Tibial nerve (tissue), 4 donors: ENCODE results near the gene PLEKHG7.

ENCODE experiments used
- CTCF ChIP-seq, 5 experiments: fragments of 200-600 bp in 3 of 5; fragments of 450-650 bp in 2 of 5; sonication (generic) in 3 of 5; IDR thresholded peaks; one replicate each; pipeline ENCODE4 v1.5.1; 2016 to 2019; ENCODE audit warnings: antibody characterized with exemption in 5 of 5, mild to moderate bottlenecking in 3 of 5, moderate library complexity in 2 of 5
- EP300 ChIP-seq, 2 donors: sonication (generic); formaldehyde crosslinking; IDR thresholded peaks; one replicate each; pipeline ENCODE4 v1.6.1; 2017; ENCODE audit warnings: antibody characterized with exemption in 2 of 2, mild to moderate bottlenecking in 1 of 2
- POLR2A ChIP-seq, 2 donors: fragments of 450-650 bp; IDR thresholded peaks; one replicate each; pipeline ENCODE4 v1.6.1; 2017; ENCODE audit warnings: antibody characterized with exemption in 2 of 2, mild to moderate bottlenecking in 2 of 2, moderate library complexity in 2 of 2

GRCh38 chr12:92701441-92701840 is 1.3 kb upstream of the PLEKHG7 start:
- TF ChIP-seq CTCF (IDR thresholded peaks at IDR 0.05), result no peak
- TF ChIP-seq POLR2A (IDR thresholded peaks at IDR 0.05), result no peak
- TF ChIP-seq EP300 (IDR thresholded peaks at IDR 0.05), result no peak
